NCI-H1436 (cell line): ENCODE measurements around the gene TOX2.
A peak's percentile ranks its signal among the peaks of the same experiment; 100 is the strongest.

Experiments
- DNase-seq: peaks from one replicate; lab custom pipeline; 2025; lab: John Stamatoyannopoulos, UW

TOX2 gene

GRCh38 chr20:44056010-44056698 lies 141.5 kb downstream of the TOX2 start:
- DNase-seq: peak; percentile 8

GRCh38 chr20:44057698-44058675 lies 143.3 kb downstream of the TOX2 start:
- DNase-seq: no peak

- DNase-seq: no peak
Observed at GRCh38 chr20:44064501-44065400, 150.1 kb downstream of the TOX2 start.

- DNase-seq: no peak
Observed at GRCh38 chr20:44065401-44066340, 151.0 kb downstream of the TOX2 start.

GRCh38 chr20:44066645-44067606 lies 152.3 kb downstream of the TOX2 start:
- no peak for DNase-seq

GRCh38 chr20:44067650-44068081 lies 153.0 kb downstream of the TOX2 start:
- no peak for DNase-seq

- no peak for DNase-seq
Observed at GRCh38 chr20:44068316-44069201, 153.9 kb downstream of the TOX2 start.

- DNase-seq: no peak
Observed at GRCh38 chr20:44069203-44070011, 154.8 kb downstream of the TOX2 start.

GRCh38 chr20:44070139-44070900 lies 155.7 kb downstream of the TOX2 start:
- no peak for DNase-seq

- no peak for DNase-seq
Observed at GRCh38 chr20:44071057-44071456, 156.4 kb downstream of the TOX2 start.

GRCh38 chr20:44071526-44072111 lies 157.0 kb downstream of the TOX2 start:
- DNase-seq: no peak

- DNase-seq: no peak
Observed at GRCh38 chr20:44072384-44072783, 157.7 kb downstream of the TOX2 start.

GRCh38 chr20:44073011-44073674 lies 158.5 kb downstream of the TOX2 start:
- DNase-seq: no peak

GRCh38 chr20:44073675-44074071 lies 159.0 kb downstream of the TOX2 start:
- DNase-seq: no peak

- DNase-seq: no peak
Observed at GRCh38 chr20:44074252-44075151, 159.8 kb downstream of the TOX2 start.
